DND-41 (cell line): ENCODE results near the gene F2RL3.
"Not testable (repeated sequence)": the region's sequence is repeated elsewhere in the genome, so short reads cannot be mapped to it uniquely, and the experiment has no call there.

Experiments used
- ATAC-seq: fragments of 200-7000 bp; cut with Tn5 transposase; 3 replicates; pipeline ENCODE4 v1.9.1; 2021; ENCODE audit warnings: low read depth; ENCODE audit not compliant: insufficient read depth
- DNase-seq: peaks from one replicate; pipeline ENCODE4 v3.0.0-alpha.2; 2020
- H2AFZ ChIP-seq: 2 replicates; pipeline ENCODE4 v1.6.0; 2012; ENCODE audit warnings: low read depth, low read length
- H3K27ac ChIP-seq: 2 replicates; pipeline ENCODE4 v1.5.1; 2012; ENCODE audit warnings: low read length, inconsistent platforms
- H3K27me3 ChIP-seq: fragments of 200-600 bp; sonication (generic); 2 replicates; pipeline ENCODE4 v1.6.0; 2012; ENCODE audit warnings: low read length, mild to moderate bottlenecking, inconsistent platforms; ENCODE audit not compliant: insufficient read depth, poor library complexity
- H3K36me3 ChIP-seq: 2 replicates; pipeline ENCODE4 v1.5.1; 2012; ENCODE audit warnings: low read length, inconsistent platforms; ENCODE audit not compliant: insufficient read depth
- H3K4me1 ChIP-seq: 2 replicates; pipeline ENCODE4 v1.5.1; 2012; ENCODE audit warnings: mild to moderate bottlenecking, low read length; ENCODE audit not compliant: insufficient read depth
- H3K4me2 ChIP-seq: 2 replicates; pipeline ENCODE4 v1.6.0; 2012; ENCODE audit warnings: mild to moderate bottlenecking, moderate library complexity, low read length, inconsistent platforms; ENCODE audit not compliant: insufficient read depth
- H3K4me3 ChIP-seq, 2 experiments: fragments of 200-600 bp in 1 of 2; shearing (Covaris generic) in 1 of 2; 2 replicates each; pipeline ENCODE4 v1.5.1; 2012 to 2016; ENCODE audit warnings: inconsistent platforms in 2 of 2, low read length in 2 of 2, mild to moderate bottlenecking in 2 of 2, low read depth in 1 of 2, moderate library complexity in 1 of 2
- H3K79me2 ChIP-seq: 2 replicates; pipeline ENCODE4 v1.6.0; 2012; ENCODE audit warnings: low read length, inconsistent platforms; ENCODE audit not compliant: insufficient read depth
- H3K9ac ChIP-seq: 2 replicates; pipeline ENCODE4 v1.6.0; 2012; ENCODE audit warnings: low read depth, mild to moderate bottlenecking, inconsistent platforms, low read length, moderate library complexity
- H3K9me3 ChIP-seq: 2 replicates; pipeline ENCODE4 v1.5.1; 2012; ENCODE audit warnings: low read length, moderate library complexity, mild to moderate bottlenecking, inconsistent platforms; ENCODE audit not compliant: insufficient read depth, severe bottlenecking
- H4K20me1 ChIP-seq: 2 replicates; pipeline ENCODE4 v1.6.0; 2012; ENCODE audit warnings: low read length; ENCODE audit not compliant: insufficient read depth
- CTCF ChIP-seq: IDR thresholded peaks from 2 replicates; pipeline ENCODE4 v1.5.1; 2012; ENCODE audit warnings: borderline replicate concordance, low read length, moderate library complexity, mild to moderate bottlenecking; ENCODE audit not compliant: poor library complexity, severe bottlenecking; ENCODE audit errors: extremely low read depth
- EZH2 ChIP-seq: IDR thresholded peaks from 3 replicates; pipeline ENCODE4 v1.6.1; 2012; ENCODE audit warnings: borderline replicate concordance, low read depth, mild to moderate bottlenecking, moderate library complexity, low read length, inconsistent platforms; ENCODE audit not compliant: severe bottlenecking

Gene F2RL3

GRCh38 chr19:16936901-16937300, 48.1 kb downstream of the F2RL3 start:
- no peaks in the 10 kb centered on the region for H3K27me3 ChIP-seq
- H3K4me1 ChIP-seq: no peaks in the 10 kb centered on the region
- no peaks in the 10 kb centered on the region for H4K20me1 ChIP-seq
- peaks cover 6% of the 10 kb centered on the region for H3K9me3 ChIP-seq
- TF ChIP-seq EZH2 (no peak), CTCF (no peak)
- no peak overlapping the region for H3K27ac ChIP-seq
- H3K36me3 ChIP-seq: no peaks in the 10 kb centered on the region
- no peak overlapping the region for H2AFZ ChIP-seq
- no peaks in the 10 kb centered on the region for H3K79me2 ChIP-seq
- no peak for DNase-seq
- no peak overlapping the region for H3K4me2 ChIP-seq
- no peak overlapping the region for H3K4me3 ChIP-seq
- ATAC-seq: no peak
- H3K9ac ChIP-seq: no peak overlapping the region

- H3K27me3 ChIP-seq, H3K27ac ChIP-seq, H3K9ac ChIP-seq, H3K4me3 ChIP-seq, H3K79me2 ChIP-seq, H3K4me2 ChIP-seq, DNase-seq, H3K4me1 ChIP-seq, ATAC-seq, H3K36me3 ChIP-seq, H4K20me1 ChIP-seq, H2AFZ ChIP-seq, H3K9me3 ChIP-seq: not testable (repeated sequence)
Measured at GRCh38 chr19:16937796-16938195, 49.0 kb downstream of the F2RL3 start.

- no peak overlapping the region for H3K4me3 ChIP-seq
- DNase-seq: no peak
- peaks cover 6% of the 10 kb centered on the region for H3K9me3 ChIP-seq
- no peak overlapping the region for H3K9ac ChIP-seq
- H3K4me2 ChIP-seq: no peak overlapping the region
- H2AFZ ChIP-seq: no peak overlapping the region
- no peaks in the 10 kb centered on the region for H4K20me1 ChIP-seq
- H3K4me1 ChIP-seq: no peaks in the 10 kb centered on the region
- no peak overlapping the region for H3K27ac ChIP-seq
- TF ChIP-seq EZH2 (no peak), CTCF (no peak)
- no peaks in the 10 kb centered on the region for H3K79me2 ChIP-seq
- H3K27me3 ChIP-seq: no peaks in the 10 kb centered on the region
- ATAC-seq: no peak
- H3K36me3 ChIP-seq: no peaks in the 10 kb centered on the region
Measured at GRCh38 chr19:16938211-16938610, 49.4 kb downstream of the F2RL3 start.

- not testable (repeated sequence) for H4K20me1 ChIP-seq, DNase-seq, H3K4me3 ChIP-seq, H3K4me2 ChIP-seq, H3K9me3 ChIP-seq, H3K27ac ChIP-seq, H3K9ac ChIP-seq, H3K27me3 ChIP-seq, H3K79me2 ChIP-seq, H3K36me3 ChIP-seq, H3K4me1 ChIP-seq, H2AFZ ChIP-seq, ATAC-seq
Measured at GRCh38 chr19:16940063-16940462, 51.3 kb downstream of the F2RL3 start.
